ENCODE measurements around the gene MYH14.

DNA sequence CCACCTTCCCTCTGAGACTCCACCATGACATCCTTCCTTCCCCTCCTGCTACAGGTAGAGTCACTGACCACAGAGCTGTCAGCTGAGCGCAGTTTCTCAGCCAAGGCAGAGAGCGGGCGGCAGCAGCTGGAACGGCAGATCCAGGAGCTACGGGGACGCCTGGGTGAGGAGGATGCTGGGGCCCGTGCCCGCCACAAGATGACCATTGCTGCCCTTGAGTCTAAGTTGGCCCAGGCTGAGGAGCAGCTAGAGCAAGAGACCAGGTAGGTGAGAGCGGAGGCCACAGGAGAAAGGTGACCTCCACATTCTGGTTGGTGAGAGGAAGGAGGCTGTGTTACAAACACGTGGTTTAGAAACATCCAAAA is 98.2 kb downstream of the MYH14 start:
- TF ChIP-seq, protein P1, sequence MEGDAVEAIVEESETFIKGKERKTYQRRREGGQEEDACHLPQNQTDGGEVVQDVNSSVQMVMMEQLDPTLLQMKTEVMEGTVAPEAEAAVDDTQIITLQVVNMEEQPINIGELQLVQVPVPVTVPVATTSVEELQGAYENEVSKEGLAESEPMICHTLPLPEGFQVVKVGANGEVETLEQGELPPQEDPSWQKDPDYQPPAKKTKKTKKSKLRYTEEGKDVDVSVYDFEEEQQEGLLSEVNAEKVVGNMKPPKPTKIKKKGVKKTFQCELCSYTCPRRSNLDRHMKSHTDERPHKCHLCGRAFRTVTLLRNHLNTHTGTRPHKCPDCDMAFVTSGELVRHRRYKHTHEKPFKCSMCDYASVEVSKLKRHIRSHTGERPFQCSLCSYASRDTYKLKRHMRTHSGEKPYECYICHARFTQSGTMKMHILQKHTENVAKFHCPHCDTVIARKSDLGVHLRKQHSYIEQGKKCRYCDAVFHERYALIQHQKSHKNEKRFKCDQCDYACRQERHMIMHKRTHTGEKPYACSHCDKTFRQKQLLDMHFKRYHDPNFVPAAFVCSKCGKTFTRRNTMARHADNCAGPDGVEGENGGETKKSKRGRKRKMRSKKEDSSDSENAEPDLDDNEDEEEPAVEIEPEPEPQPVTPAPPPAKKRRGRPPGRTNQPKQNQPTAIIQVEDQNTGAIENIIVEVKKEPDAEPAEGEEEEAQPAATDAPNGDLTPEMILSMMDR (IDR thresholded peaks at IDR 0.05) = no peak
- no peak for TF ChIP-seq EP300 (IDR thresholded peaks at IDR 0.05)
